ENCODE results near the gene FAM83E.

- TF ChIP-seq POLR2A (IDR thresholded peaks at IDR 0.05) (no peak), CTCF (IDR thresholded peaks at IDR 0.05) (no peak)
Observed at GRCh38 chr19:48606463-48607358, 8.2 kb downstream of the FAM83E start, which contains the start of gene SPACA4.

Data from prostate gland (tissue), 2 donors.